ENCODE data around the gene FAF1. TPM values are rescaled to one million over a fixed set of nuclear protein-coding genes. Genes with fewer than 3 reads are reported as not detected.

Gene FAF1
- total RNA-seq, 2 donors from 2014 or later, result 60.3 to 66.7 TPM

DNA sequence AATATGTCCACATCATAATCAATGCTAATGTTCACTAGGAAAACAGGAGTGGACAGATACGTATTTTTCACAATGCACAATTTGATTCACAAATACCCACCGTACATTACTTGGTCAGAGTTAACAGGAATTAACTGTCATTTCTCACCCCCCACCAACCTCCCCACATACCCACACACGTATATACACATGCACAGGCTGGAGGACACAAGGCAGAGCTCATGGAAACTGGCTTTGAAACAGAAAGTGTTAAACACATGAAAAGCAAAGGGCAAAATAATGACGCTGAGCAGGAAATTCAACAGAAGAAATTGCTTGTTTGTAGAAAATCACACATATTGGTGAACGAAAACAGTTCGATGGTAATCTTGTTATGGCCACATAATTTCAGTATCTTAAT, 348.4 kb downstream of the FAF1 start:
- no peaks in the 10 kb centered on the region for H3K4me1 ChIP-seq
- H3K27me3 ChIP-seq, result no peaks in the 10 kb centered on the region
- H3K9ac ChIP-seq (ENCODE audit: low read depth in 2 of 2, low read length in 2 of 2), result no peak overlapping the region
- H3K36me3 ChIP-seq, result no peaks in the 10 kb centered on the region
- H3K4me3 ChIP-seq, result no peak overlapping the region
- H3K27ac ChIP-seq, result no peak overlapping the region
- TF ChIP-seq CTCF (IDR thresholded peaks at IDR 0.05), result no peak
- intact Hi-C loops (cut with DNase I), result no loop called here
- no peak for DNase-seq
- H3K9me3 ChIP-seq, result peaks cover 4% of the 10 kb centered on the region

GRCh38 chr1:50610563-50610962, 349.5 kb downstream of the FAF1 start:
- intact Hi-C loops (cut with DNase I), result no loop called here
- Histone ChIP-seq H3K27ac (no peak overlapping the region), H3K9me3 (peaks cover 4% of the 10 kb centered on the region), H3K36me3 (no peaks in the 10 kb centered on the region), H3K4me1 (no peaks in the 10 kb centered on the region), H3K27me3 (no peaks in the 10 kb centered on the region), H3K4me3 (no peak overlapping the region), H3K9ac (ENCODE audit: low read depth in 2 of 2, low read length in 2 of 2) (no peak overlapping the region)
- DNase-seq, result no peak
- TF ChIP-seq CTCF (IDR thresholded peaks at IDR 0.05), result no peak

DNA sequence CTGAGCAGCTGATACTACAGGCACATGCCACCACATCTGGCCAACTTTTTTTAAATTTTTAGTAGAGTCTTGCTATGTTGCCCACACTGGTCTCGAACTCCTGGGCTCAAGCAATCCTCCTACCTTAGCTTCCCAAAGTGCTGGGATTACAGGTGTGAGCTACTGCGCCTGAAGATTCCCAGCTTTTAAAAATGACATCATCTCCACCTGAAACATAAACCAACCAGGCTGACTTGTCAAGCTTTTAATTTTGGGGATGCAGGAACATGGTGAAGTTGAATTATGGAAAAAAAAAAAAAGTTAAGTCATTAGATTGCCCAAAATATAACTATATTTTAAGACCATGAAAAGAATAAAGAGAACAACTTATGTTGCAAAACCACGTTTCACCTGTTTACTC, 350.6 kb downstream of the FAF1 start:
- Histone ChIP-seq H3K36me3 (no peaks in the 10 kb centered on the region), H3K9me3 (no peaks in the 10 kb centered on the region), H3K27ac (no peak overlapping the region), H3K27me3 (no peaks in the 10 kb centered on the region), H3K4me3 (no peak overlapping the region), H3K9ac (ENCODE audit: low read depth in 2 of 2, low read length in 2 of 2) (no peak overlapping the region), H3K4me1 (no peaks in the 10 kb centered on the region)
- intact Hi-C loops (cut with DNase I), result no loop called here
- no peak for DNase-seq
- no peak for TF ChIP-seq CTCF (IDR thresholded peaks at IDR 0.05)

GRCh38 chr1:50605186-50605875, 354.7 kb downstream of the FAF1 start:
- no peaks in the 10 kb centered on the region for H3K36me3 ChIP-seq
- H3K9ac ChIP-seq (ENCODE audit: low read depth in 2 of 2, low read length in 2 of 2), result no peak overlapping the region
- DNase-seq, result peak; percentile 34
- no peak overlapping the region for H3K4me3 ChIP-seq
- H3K9me3 ChIP-seq, result no peaks in the 10 kb centered on the region
- intact Hi-C loops (cut with DNase I), result loop anchor here (1.0 kb wide), 1 partner anchor 237 kb away; no protein-coding TSS in a partner anchor
- H3K4me1 ChIP-seq, result no peaks in the 10 kb centered on the region
- H3K27ac ChIP-seq, result no peak overlapping the region
- no peaks in the 10 kb centered on the region for H3K27me3 ChIP-seq
- peak; percentile 40 for TF ChIP-seq CTCF (IDR thresholded peaks at IDR 0.05)

DNA sequence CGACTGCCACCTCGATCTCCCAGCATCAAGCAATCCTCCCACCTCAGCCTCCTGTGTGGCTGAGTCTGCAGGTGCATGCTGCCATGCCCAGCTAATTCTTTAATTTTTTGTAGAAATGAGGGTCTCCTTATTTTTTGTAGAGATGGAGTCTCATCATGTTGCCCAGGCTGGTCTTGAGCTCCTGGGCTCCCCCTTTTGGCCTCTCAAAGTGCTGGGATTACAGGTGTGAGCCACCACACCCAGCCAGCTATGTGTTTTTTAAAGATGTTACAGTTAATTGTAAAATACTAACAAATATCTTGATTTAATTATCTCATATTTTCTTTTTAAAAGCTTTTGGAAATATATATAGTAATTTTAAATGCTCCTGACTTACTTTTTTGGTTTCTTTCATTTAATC, 355.5 kb downstream of the FAF1 start:
- H3K9me3 ChIP-seq, result no peaks in the 10 kb centered on the region
- TF ChIP-seq CTCF (IDR thresholded peaks at IDR 0.05), result no peak
- DNase-seq, result no peak
- no peak overlapping the region for H3K27ac ChIP-seq
- no peaks in the 10 kb centered on the region for H3K27me3 ChIP-seq
- H3K36me3 ChIP-seq, result no peaks in the 10 kb centered on the region
- H3K4me3 ChIP-seq, result no peak overlapping the region
- intact Hi-C loops (cut with DNase I), result no loop called here
- no peaks in the 10 kb centered on the region for H3K4me1 ChIP-seq
- H3K9ac ChIP-seq (ENCODE audit: low read depth in 2 of 2, low read length in 2 of 2), result no peak overlapping the region
